ENCODE results near the gene WIPF1. TPM values are rescaled to one million over a fixed set of nuclear protein-coding genes. Genes with fewer than 3 reads are reported as not detected.
"Not testable (repeated sequence)": the region's sequence is repeated elsewhere in the genome, so short reads cannot be mapped to it uniquely, and the experiment has no call there.

WIPF1 gene
- total RNA-seq, 2 donors from 2014 or later: 198 to 237 TPM

GRCh38 chr2:174554529-174555150, 43.0 kb downstream of the WIPF1 start:
- H3K27ac Mint-ChIP-seq: peak overlapping the region; percentile 30

GRCh38 chr2:174553811-174554493, 43.7 kb downstream of the WIPF1 start:
- Mint-ChIP-seq H3K36me3 (ENCODE audit: insufficient read depth in 2 of 2) (no peaks in the 10 kb centered on the region), H3K27me3 (ENCODE audit: low read depth) (no peaks in the 10 kb centered on the region), H3K9me3 (no peaks in the 10 kb centered on the region), H3K4me1 (ENCODE audit: low read depth) (peaks cover 40% of the 10 kb centered on the region), H3K27ac (peak overlapping the region; percentile 30), H3K4me3 (peak overlapping the region; percentile 8 to 24)
- ATAC-seq (replicated peaks in 1 of 2): peak in 1 of 2 donors; percentile 26
- DNase-seq: no peak

More at GRCh38 chr2:174554529-174555150, 43.0 kb downstream of the WIPF1 start:
- DNase-seq: no peak
- Mint-ChIP-seq H3K4me3 (peak overlapping the region; percentile 8 to 24), H3K36me3 (ENCODE audit: insufficient read depth in 2 of 2) (no peaks in the 10 kb centered on the region), H3K27me3 (ENCODE audit: low read depth) (no peaks in the 10 kb centered on the region), H3K9me3 (no peaks in the 10 kb centered on the region), H3K4me1 (ENCODE audit: low read depth) (peaks cover 40% of the 10 kb centered on the region)
- peak; percentile 32 to 33 for ATAC-seq (replicated peaks in 1 of 2)

- no peak for ATAC-seq (replicated peaks in 1 of 2)
- H3K27ac Mint-ChIP-seq: peak overlapping the region; percentile 60
Observed at GRCh38 chr2:174552880-174553279, 44.7 kb downstream of the WIPF1 start.

GRCh38 chr2:174551697-174552096, 45.9 kb downstream of the WIPF1 start:
- DNase-seq: no peak
- peak; percentile 35 to 64 for ATAC-seq (replicated peaks in 1 of 2)
- H3K27me3 Mint-ChIP-seq (ENCODE audit: low read depth): no peaks in the 10 kb centered on the region
- no peaks in the 10 kb centered on the region for H3K9me3 Mint-ChIP-seq
- peak overlapping the region; percentile 5 for H3K27ac Mint-ChIP-seq
- H3K4me1 Mint-ChIP-seq (ENCODE audit: low read depth): peaks cover 40% of the 10 kb centered on the region
- H3K36me3 Mint-ChIP-seq (ENCODE audit: insufficient read depth in 2 of 2): no peaks in the 10 kb centered on the region
- H3K4me3 Mint-ChIP-seq: no peak overlapping the region

More at GRCh38 chr2:174552880-174553279, 44.7 kb downstream of the WIPF1 start:
- no peaks in the 10 kb centered on the region for H3K36me3 Mint-ChIP-seq (ENCODE audit: insufficient read depth in 2 of 2)
- DNase-seq: no peak
- no peaks in the 10 kb centered on the region for H3K27me3 Mint-ChIP-seq (ENCODE audit: low read depth)
- H3K4me1 Mint-ChIP-seq (ENCODE audit: low read depth): peaks cover 40% of the 10 kb centered on the region
- no peak overlapping the region for H3K4me3 Mint-ChIP-seq
- H3K9me3 Mint-ChIP-seq: no peaks in the 10 kb centered on the region

- not testable (repeated sequence) for H3K9me3 Mint-ChIP-seq; H3K4me3 Mint-ChIP-seq; H3K27me3 Mint-ChIP-seq (ENCODE audit: low read depth); DNase-seq; H3K27ac Mint-ChIP-seq; H3K36me3 Mint-ChIP-seq (ENCODE audit: insufficient read depth in 2 of 2); ATAC-seq (replicated peaks in 1 of 2)
- peaks cover 37% of the 10 kb centered on the region for H3K4me1 Mint-ChIP-seq (ENCODE audit: low read depth)
Observed at GRCh38 chr2:174548646-174549045, 49.0 kb downstream of the WIPF1 start.

- H3K4me3 Mint-ChIP-seq; H3K36me3 Mint-ChIP-seq (ENCODE audit: insufficient read depth in 2 of 2); DNase-seq; ATAC-seq (replicated peaks in 1 of 2); H3K27ac Mint-ChIP-seq; H3K27me3 Mint-ChIP-seq (ENCODE audit: low read depth); H3K9me3 Mint-ChIP-seq: not testable (repeated sequence)
- H3K4me1 Mint-ChIP-seq (ENCODE audit: low read depth): peaks cover 42% of the 10 kb centered on the region
Observed at GRCh38 chr2:174548021-174548420, 49.6 kb downstream of the WIPF1 start.

- Mint-ChIP-seq H3K4me3 (no peak overlapping the region), H3K9me3 (no peaks in the 10 kb centered on the region), H3K27ac (no peak overlapping the region), H3K4me1 (ENCODE audit: low read depth) (peaks cover 30% of the 10 kb centered on the region), H3K36me3 (ENCODE audit: insufficient read depth in 2 of 2) (no peaks in the 10 kb centered on the region), H3K27me3 (ENCODE audit: low read depth) (no peaks in the 10 kb centered on the region)
- DNase-seq (peak; percentile 45 to 64), ATAC-seq (replicated peaks in 1 of 2) (peak; percentile 57 to 65)
Observed at GRCh38 chr2:174546519-174547506, 50.8 kb downstream of the WIPF1 start.

- H3K27ac Mint-ChIP-seq: peak overlapping the region; percentile 70
- no peak for ATAC-seq (replicated peaks in 1 of 2)
- DNase-seq: no peak
- H3K36me3 Mint-ChIP-seq (ENCODE audit: insufficient read depth in 2 of 2): no peaks in the 10 kb centered on the region
- no peak overlapping the region for H3K4me3 Mint-ChIP-seq
- no peaks in the 10 kb centered on the region for H3K9me3 Mint-ChIP-seq
- no peaks in the 10 kb centered on the region for H3K27me3 Mint-ChIP-seq (ENCODE audit: low read depth)
- H3K4me1 Mint-ChIP-seq (ENCODE audit: low read depth): peaks cover 27% of the 10 kb centered on the region
Observed at GRCh38 chr2:174545240-174545639, 52.4 kb downstream of the WIPF1 start.

- Mint-ChIP-seq H3K36me3 (ENCODE audit: insufficient read depth in 2 of 2) (no peaks in the 10 kb centered on the region), H3K4me3 (peak overlapping the region in 1 of 2 donors; percentile 10), H3K4me1 (ENCODE audit: low read depth) (peaks cover 28% of the 10 kb centered on the region), H3K27ac (peak overlapping the region; percentile 70), H3K9me3 (no peaks in the 10 kb centered on the region), H3K27me3 (ENCODE audit: low read depth) (no peaks in the 10 kb centered on the region)
- ATAC-seq (replicated peaks in 1 of 2) (peak; percentile 52 to 55), DNase-seq (peak in 1 of 2 donors; percentile 13)
Observed at GRCh38 chr2:174544802-174545201, 52.8 kb downstream of the WIPF1 start.

GRCh38 chr2:174544156-174544555, 53.4 kb downstream of the WIPF1 start:
- Mint-ChIP-seq H3K9me3 (no peaks in the 10 kb centered on the region), H3K27ac (no peak overlapping the region), H3K27me3 (ENCODE audit: low read depth) (no peaks in the 10 kb centered on the region), H3K4me3 (no peak overlapping the region), H3K36me3 (ENCODE audit: insufficient read depth in 2 of 2) (no peaks in the 10 kb centered on the region), H3K4me1 (ENCODE audit: low read depth) (peaks cover 34% of the 10 kb centered on the region)
- DNase-seq (peak; percentile 31 to 41), ATAC-seq (replicated peaks in 1 of 2) (peak; percentile 79 to 91)

- DNase-seq (no peak), ATAC-seq (replicated peaks in 1 of 2) (no peak)
- H3K4me3 Mint-ChIP-seq: no peak overlapping the region
- no peaks in the 10 kb centered on the region for H3K9me3 Mint-ChIP-seq
- H3K27me3 Mint-ChIP-seq (ENCODE audit: low read depth): no peaks in the 10 kb centered on the region
- H3K27ac Mint-ChIP-seq: no peak overlapping the region
- peaks cover 33% of the 10 kb centered on the region for H3K4me1 Mint-ChIP-seq (ENCODE audit: low read depth)
- no peaks in the 10 kb centered on the region for H3K36me3 Mint-ChIP-seq (ENCODE audit: insufficient read depth in 2 of 2)
Observed at GRCh38 chr2:174540893-174541292, 56.7 kb downstream of the WIPF1 start.

GRCh38 chr2:174535757-174536703, 61.6 kb downstream of the WIPF1 start:
- Mint-ChIP-seq H3K4me1 (ENCODE audit: low read depth) (peaks cover 12% of the 10 kb centered on the region), H3K27me3 (ENCODE audit: low read depth) (no peaks in the 10 kb centered on the region), H3K27ac (no peak overlapping the region), H3K9me3 (no peaks in the 10 kb centered on the region), H3K4me3 (no peak overlapping the region), H3K36me3 (ENCODE audit: insufficient read depth in 2 of 2) (no peaks in the 10 kb centered on the region)
- ATAC-seq (replicated peaks in 1 of 2): no peak
- no peak for DNase-seq
